Peyer's patch (tissue), 4 donors: Measurements from ENCODE around the gene CYB561. TPM values are rescaled to one million over a fixed set of nuclear protein-coding genes. Genes with fewer than 3 reads are reported as not detected.

Experiments
- DNase-seq, 3 donors: peaks; one replicate each; pipeline ENCODE4 v3.0.0-alpha.2; 2017 to 2019
- H3K27ac ChIP-seq, 4 donors: fragments of 200-600 bp; sonication (generic); one replicate each; pipeline ENCODE4 v1.5.1; 2016 to 2019
- H3K27me3 ChIP-seq, 2 donors: fragments of 200-600 bp; sonication (generic); one replicate each; pipeline ENCODE4 v1.5.1; 2019
- H3K36me3 ChIP-seq, 3 donors: fragments of 200-600 bp; sonication (generic); one replicate each; pipeline ENCODE4 v1.5.1; 2016 to 2019
- H3K4me1 ChIP-seq, 4 donors: fragments of 200-600 bp; sonication (generic); one replicate each; pipeline ENCODE4 v1.5.1; 2016 to 2019
- H3K4me3 ChIP-seq, 4 donors: fragments of 200-600 bp; sonication (generic); 1 replicate in 3 of 4; 2 replicates in 1 of 4; pipeline ENCODE4 v1.5.1; 2016 to 2019; ENCODE audit warnings: mild to moderate bottlenecking in 1 of 4
- H3K9me3 ChIP-seq, 4 donors: fragments of 200-600 bp; sonication (generic); one replicate each; pipeline ENCODE4 v1.5.1; 2016 to 2019; ENCODE audit warnings: mild to moderate bottlenecking in 1 of 4
- POLR2A ChIP-seq, 2 donors: fragments of 450-650 bp; IDR thresholded peaks; one replicate each; pipeline ENCODE4 v1.5.1; 2017; ENCODE audit warnings: antibody characterized with exemption in 2 of 2, mild to moderate bottlenecking in 2 of 2, moderate library complexity in 2 of 2
- total RNA-seq, 4 donors: library from RNA; depleted of rRNA; stranded (reverse); fragments of >200 nt; gene quantifications; one replicate each; pipeline ENCODE4 v1.1.0, GENCODE V29; 2016
- TF ChIP-seq, protein P1 (sequence below), 6 experiments: fragments of 450-650 bp in 4 of 6; fragments of 200-600 bp in 2 of 6; sonication (generic) in 1 of 6; IDR thresholded peaks; one replicate each; pipeline ENCODE4 v1.5.1; 2017 to 2019; ENCODE audit warnings: antibody characterized with exemption in 6 of 6, mild to moderate bottlenecking in 3 of 6, moderate library complexity in 1 of 6

The CYB561 gene
- total RNA-seq, 4 donors from 2014 or later = 42.9 to 161 (median 98.5) TPM

DNA sequence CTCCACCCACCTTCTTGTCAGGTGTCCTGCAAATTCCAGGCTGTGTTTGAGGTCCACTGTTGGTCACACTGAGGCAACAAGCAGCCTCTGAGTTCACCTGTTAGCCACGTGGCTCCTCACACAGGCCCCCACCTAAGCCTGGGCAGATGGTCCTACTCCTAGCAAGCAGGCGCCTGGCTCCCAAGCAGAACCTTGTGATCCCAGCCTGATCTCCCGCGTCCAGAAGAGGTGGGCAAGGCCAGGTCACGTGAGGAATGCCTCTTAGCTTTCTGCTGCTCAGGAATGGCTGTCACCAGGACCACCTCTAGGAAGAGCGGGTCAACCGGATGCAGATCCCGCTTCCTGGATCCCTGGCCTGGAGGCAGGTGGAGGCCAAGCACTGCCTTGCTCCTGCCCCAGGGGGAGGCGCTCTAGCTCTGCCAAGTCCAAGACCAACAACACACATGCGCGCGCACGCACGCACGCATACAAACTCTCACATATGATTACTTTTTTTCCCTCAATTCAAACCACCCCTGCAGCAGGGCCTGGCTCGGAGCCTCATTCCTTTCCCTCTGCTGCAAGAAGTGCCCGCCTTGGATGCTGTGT, 9.5 kb downstream of the CYB561 start:
- peak in 1 of 3 donors; percentile 50 for DNase-seq
- Histone ChIP-seq H3K36me3 (no peaks in the 10 kb centered on the region), H3K4me1 (peaks cover 9 to 76% (median 10%) of the 10 kb centered on the region in 4 donors), H3K27ac (peak overlapping the region in 1 of 4 donors; percentile 81), H3K9me3 (no peaks in the 10 kb centered on the region), H3K4me3 (no peak overlapping the region), H3K27me3 (no peaks in the 10 kb centered on the region)
- TF ChIP-seq POLR2A (IDR thresholded peaks at IDR 0.05) = no peak
- TF ChIP-seq, protein P1, sequence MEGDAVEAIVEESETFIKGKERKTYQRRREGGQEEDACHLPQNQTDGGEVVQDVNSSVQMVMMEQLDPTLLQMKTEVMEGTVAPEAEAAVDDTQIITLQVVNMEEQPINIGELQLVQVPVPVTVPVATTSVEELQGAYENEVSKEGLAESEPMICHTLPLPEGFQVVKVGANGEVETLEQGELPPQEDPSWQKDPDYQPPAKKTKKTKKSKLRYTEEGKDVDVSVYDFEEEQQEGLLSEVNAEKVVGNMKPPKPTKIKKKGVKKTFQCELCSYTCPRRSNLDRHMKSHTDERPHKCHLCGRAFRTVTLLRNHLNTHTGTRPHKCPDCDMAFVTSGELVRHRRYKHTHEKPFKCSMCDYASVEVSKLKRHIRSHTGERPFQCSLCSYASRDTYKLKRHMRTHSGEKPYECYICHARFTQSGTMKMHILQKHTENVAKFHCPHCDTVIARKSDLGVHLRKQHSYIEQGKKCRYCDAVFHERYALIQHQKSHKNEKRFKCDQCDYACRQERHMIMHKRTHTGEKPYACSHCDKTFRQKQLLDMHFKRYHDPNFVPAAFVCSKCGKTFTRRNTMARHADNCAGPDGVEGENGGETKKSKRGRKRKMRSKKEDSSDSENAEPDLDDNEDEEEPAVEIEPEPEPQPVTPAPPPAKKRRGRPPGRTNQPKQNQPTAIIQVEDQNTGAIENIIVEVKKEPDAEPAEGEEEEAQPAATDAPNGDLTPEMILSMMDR (IDR thresholded peaks at IDR 0.05) = peak in 1 of 6 experiments; percentile 11

DNA sequence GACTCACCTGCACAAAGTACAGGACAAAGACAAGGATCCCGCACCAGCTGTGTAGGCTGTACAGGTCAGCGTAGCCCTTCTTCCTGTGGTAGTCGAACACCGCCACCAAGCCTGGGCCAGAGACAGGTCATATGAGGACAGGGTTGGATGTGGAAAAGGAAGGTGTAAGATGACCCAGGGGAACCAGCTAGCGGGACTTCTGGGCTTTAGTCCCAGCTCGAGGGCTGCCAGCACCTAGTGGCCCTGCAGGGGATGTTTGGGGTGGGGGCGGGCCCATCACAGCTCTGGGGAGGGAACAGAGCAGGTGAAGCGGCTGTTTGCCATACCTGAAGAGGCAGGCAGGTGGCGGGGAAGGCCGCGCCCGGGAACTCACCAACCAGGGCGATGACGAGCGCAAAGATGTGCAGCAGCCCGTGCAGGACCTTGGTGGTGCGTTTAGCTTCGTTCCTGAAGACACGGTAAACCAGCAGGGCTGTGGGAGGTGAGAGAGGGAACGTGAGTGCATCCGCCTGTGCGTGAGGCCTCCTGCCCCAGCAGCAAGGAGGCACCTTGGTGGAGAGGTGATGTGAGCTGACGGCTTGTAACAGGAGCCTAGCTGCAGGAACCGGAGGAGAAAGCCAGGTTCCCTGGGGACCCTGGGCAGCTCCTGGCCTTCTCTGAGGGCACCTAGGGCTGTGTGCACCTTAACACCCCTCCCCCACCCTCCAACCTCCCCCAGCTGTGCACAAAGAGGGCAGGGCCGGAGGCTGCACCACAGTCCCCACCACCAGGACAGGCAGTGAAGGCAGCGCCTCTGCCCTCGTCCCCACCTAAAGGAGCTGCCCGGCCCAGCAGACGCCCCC, 10.2 kb downstream of the CYB561 start:
- peaks cover 9 to 80% (median 10%) of the 10 kb centered on the region in 4 donors for H3K4me1 ChIP-seq
- peak in 2 of 3 donors; percentile 74 to 80 for DNase-seq

DNA sequence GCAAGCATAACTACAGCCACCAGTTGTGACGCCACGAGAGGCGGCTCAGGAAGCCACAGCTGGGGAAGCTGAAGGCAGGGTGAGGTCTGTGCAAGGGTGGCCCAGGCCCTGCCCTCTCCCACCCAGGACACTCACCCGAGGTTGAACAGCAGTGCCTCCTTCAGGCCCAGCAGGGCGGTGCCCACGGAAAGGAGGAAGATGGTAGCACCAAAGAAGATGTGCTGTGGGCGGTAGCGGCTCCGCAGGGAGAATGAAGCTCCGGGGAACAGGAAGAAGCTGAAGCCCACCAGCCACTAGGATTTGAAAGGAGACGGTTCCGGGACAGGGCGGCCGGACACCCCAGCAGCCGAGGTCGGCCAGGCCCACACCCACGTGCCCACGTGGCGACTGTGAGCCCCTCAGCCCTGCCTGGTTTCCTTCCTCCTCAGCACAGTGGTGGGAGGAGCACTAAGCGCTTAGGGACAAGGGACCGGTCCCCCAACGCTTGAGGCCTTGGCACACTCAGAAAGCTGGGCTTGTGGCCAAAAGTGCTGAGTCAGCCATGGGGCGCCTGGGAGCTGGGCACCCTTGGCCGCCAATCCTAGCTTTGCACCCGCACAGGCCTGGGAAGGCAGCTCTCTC, 11.0 kb downstream of the CYB561 start:
- H3K27ac ChIP-seq = peak overlapping the region; percentile 19 to 81 (median 50)
- no peaks in the 10 kb centered on the region for H3K27me3 ChIP-seq
- DNase-seq = peak in 2 of 3 donors; percentile 86 to 87
- no peaks in the 10 kb centered on the region for H3K9me3 ChIP-seq
- TF ChIP-seq, protein P1 (IDR thresholded peaks at IDR 0.05) = peak in 4 of 6 experiments; percentile 7 to 38 (median 15)
- TF ChIP-seq POLR2A (IDR thresholded peaks at IDR 0.05) = no peak
- peaks cover 6 to 74% (median 10%) of the 10 kb centered on the region in 4 donors for H3K4me1 ChIP-seq
- no peak overlapping the region for H3K4me3 ChIP-seq
- no peaks in the 10 kb centered on the region for H3K36me3 ChIP-seq

More for the DNA sequence above, 10.2 kb downstream of the CYB561 start:
- no peaks in the 10 kb centered on the region for H3K36me3 ChIP-seq
- TF ChIP-seq POLR2A (IDR thresholded peaks at IDR 0.05) = no peak
- TF ChIP-seq, protein P1 (IDR thresholded peaks at IDR 0.05) = peak in 4 of 6 experiments; percentile 33 to 61 (median 56)
- no peaks in the 10 kb centered on the region for H3K9me3 ChIP-seq
- H3K27ac ChIP-seq = peak overlapping the region; percentile 19 to 81 (median 50)
- no peaks in the 10 kb centered on the region for H3K27me3 ChIP-seq
- H3K4me3 ChIP-seq = no peak overlapping the region

DNA sequence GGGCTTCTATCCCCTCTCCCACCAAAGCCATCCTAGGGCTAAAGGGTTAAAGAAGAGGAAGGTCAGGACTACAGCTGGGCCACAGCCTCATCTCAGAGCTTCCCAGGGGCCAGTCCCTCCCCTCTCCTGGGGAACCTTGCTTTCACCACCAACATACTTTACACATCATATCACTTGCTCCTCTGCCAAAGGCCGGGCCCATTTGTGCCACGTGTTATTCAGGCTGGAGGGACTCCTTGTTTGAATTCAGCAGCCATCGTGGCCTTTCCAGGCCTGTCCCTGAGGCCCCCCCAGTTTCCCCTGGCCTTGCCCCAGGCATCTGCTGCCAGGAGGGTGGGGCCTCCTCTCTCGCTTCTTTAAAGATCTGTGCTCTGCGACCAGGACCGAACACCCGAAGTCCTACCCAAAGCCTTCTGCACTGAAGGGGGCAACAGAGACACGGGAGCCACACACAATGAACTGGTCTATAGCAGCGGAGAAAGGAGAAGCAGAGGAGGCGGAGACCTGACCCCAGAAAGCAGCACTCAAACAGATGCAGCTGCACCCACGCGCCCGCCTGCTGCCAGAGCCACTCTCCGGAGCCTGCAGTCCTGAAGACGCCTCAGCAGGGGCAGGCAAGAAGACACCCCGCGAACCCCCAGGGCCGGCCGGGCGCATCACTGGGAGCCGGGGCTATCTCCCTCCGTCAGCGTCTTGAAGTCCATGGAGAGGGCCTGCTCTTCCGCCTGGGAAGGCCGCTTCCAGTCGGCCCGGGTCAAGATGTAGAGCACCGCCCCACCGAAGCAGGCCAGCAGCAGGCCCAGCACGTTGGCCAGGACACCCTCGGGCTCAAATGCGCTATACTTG, 12.1 kb downstream of the CYB561 start:
- Histone ChIP-seq H3K36me3 (no peaks in the 10 kb centered on the region), H3K27me3 (no peaks in the 10 kb centered on the region), H3K9me3 (no peaks in the 10 kb centered on the region), H3K4me3 (no peak overlapping the region), H3K27ac (peak overlapping the region; percentile 19 to 81 (median 66)), H3K4me1 (peaks cover 0 to 66% (median 7%) of the 10 kb centered on the region in 4 donors)
- TF ChIP-seq, protein P1 (IDR thresholded peaks at IDR 0.05) = no peak
- no peak for TF ChIP-seq POLR2A (IDR thresholded peaks at IDR 0.05)
- DNase-seq = peak in 2 of 3 donors; percentile 60 to 73
